Loucy (cell line): ENCODE data around the gene CDH15.
"Not testable (repeated sequence)": the region's sequence is repeated elsewhere in the genome, so short reads cannot be mapped to it uniquely, and the experiment has no call there.

ENCODE experiments used
- H2AFZ ChIP-seq: fragments of 200-600 bp; sonication (generic); 2 replicates; pipeline ENCODE4 v1.6.0; 2016; ENCODE audit warnings: antibody characterized with exemption, mild to moderate bottlenecking, low read length, moderate library complexity
- H3F3A ChIP-seq: fragments of 200-600 bp; 2 replicates; pipeline ENCODE4 v1.6.0; 2016; ENCODE audit warnings: antibody characterized with exemption, low read depth, mild to moderate bottlenecking
- H3K27me3 ChIP-seq: fragments of 200-600 bp; sonication (generic); 2 replicates; pipeline ENCODE4 v1.6.1; 2014; ENCODE audit warnings: low read length, mild to moderate bottlenecking; ENCODE audit not compliant: insufficient read depth, poor library complexity, severe bottlenecking
- H3K36me3 ChIP-seq: fragments of 200-600 bp; sonication (generic); 2 replicates; pipeline ENCODE4 v1.6.1; 2016; ENCODE audit warnings: low read length; ENCODE audit not compliant: insufficient read depth
- H3K4me1 ChIP-seq: fragments of 200-600 bp; sonication (generic); 2 replicates; pipeline ENCODE4 v1.5.1; 2014; ENCODE audit warnings: low read length, mild to moderate bottlenecking; ENCODE audit not compliant: insufficient read depth, poor library complexity, severe bottlenecking
- H3K4me2 ChIP-seq: fragments of 200-600 bp; sonication (generic); 2 replicates; pipeline ENCODE4 v1.6.0; 2014; ENCODE audit warnings: antibody characterized with exemption, low read length, low read depth, mild to moderate bottlenecking; ENCODE audit not compliant: poor library complexity, severe bottlenecking
- H3K4me3 ChIP-seq: fragments of 200-600 bp; sonication (generic); 2 replicates; pipeline ENCODE4 v1.5.1; 2014; ENCODE audit warnings: low read length, mild to moderate bottlenecking, mixed read lengths; ENCODE audit not compliant: poor library complexity, severe bottlenecking
- H3K79me2 ChIP-seq: fragments of 200-600 bp; sonication (generic); 2 replicates; pipeline ENCODE4 v1.6.1; 2014; ENCODE audit warnings: low read length; ENCODE audit not compliant: insufficient read depth
- H3K9ac ChIP-seq: fragments of 200-600 bp; sonication (generic); 2 replicates; pipeline ENCODE4 v1.6.0; 2014; ENCODE audit warnings: mild to moderate bottlenecking, low read depth, low read length, moderate library complexity; ENCODE audit not compliant: poor library complexity, severe bottlenecking
- H3K9me2 ChIP-seq: fragments of 200-600 bp; sonication (generic); replicated peaks from 2 replicates; pipeline ENCODE4 v1.6.1; 2016; ENCODE audit warnings: low read depth, low read length, mixed read lengths
- H3K9me3 ChIP-seq: fragments of 200-600 bp; sonication (generic); 2 replicates; pipeline ENCODE4 v1.6.1; 2014; ENCODE audit warnings: mild to moderate bottlenecking, antibody characterized with exemption, low read length, low read depth; ENCODE audit not compliant: insufficient read depth
- H4K20me1 ChIP-seq: fragments of 200-600 bp; sonication (generic); 2 replicates; pipeline ENCODE4 v1.6.0; 2014; ENCODE audit warnings: antibody characterized with exemption, low read length, mild to moderate bottlenecking; ENCODE audit not compliant: insufficient read depth, poor library complexity, severe bottlenecking
- EZH2phosphoT487 ChIP-seq: fragments of 200-600 bp; IDR thresholded peaks from 2 replicates; pipeline ENCODE4 v1.6.1; 2018; ENCODE audit warnings: antibody characterized with exemption, mild to moderate bottlenecking, moderate library complexity, borderline replicate concordance
- TF ChIP-seq, protein P1 (sequence below): fragments of 200-600 bp; sonication (generic); conservative IDR thresholded peaks from 2 replicates; pipeline ENCODE4 v1.5.1; 2014; ENCODE audit warnings: mild to moderate bottlenecking, antibody characterized with exemption, low read length

CDH15 gene

GRCh38 chr16:89187032-89187769, 15.7 kb downstream of the CDH15 start:
- Histone ChIP-seq H2AFZ (no peak overlapping the region), H3K79me2 (no peaks in the 10 kb centered on the region), H3F3A (no peaks in the 10 kb centered on the region), H3K9me3 (no peaks in the 10 kb centered on the region), H3K4me3 (no peak overlapping the region), H3K9ac (no peak overlapping the region), H4K20me1 (no peaks in the 10 kb centered on the region), H3K4me2 (no peak overlapping the region), H3K9me2 (no peaks in the 10 kb centered on the region), H3K4me1 (no peaks in the 10 kb centered on the region), H3K36me3 (no peaks in the 10 kb centered on the region), H3K27me3 (no peaks in the 10 kb centered on the region)
- no peak for TF ChIP-seq EZH2phosphoT487
- TF ChIP-seq, protein P1, sequence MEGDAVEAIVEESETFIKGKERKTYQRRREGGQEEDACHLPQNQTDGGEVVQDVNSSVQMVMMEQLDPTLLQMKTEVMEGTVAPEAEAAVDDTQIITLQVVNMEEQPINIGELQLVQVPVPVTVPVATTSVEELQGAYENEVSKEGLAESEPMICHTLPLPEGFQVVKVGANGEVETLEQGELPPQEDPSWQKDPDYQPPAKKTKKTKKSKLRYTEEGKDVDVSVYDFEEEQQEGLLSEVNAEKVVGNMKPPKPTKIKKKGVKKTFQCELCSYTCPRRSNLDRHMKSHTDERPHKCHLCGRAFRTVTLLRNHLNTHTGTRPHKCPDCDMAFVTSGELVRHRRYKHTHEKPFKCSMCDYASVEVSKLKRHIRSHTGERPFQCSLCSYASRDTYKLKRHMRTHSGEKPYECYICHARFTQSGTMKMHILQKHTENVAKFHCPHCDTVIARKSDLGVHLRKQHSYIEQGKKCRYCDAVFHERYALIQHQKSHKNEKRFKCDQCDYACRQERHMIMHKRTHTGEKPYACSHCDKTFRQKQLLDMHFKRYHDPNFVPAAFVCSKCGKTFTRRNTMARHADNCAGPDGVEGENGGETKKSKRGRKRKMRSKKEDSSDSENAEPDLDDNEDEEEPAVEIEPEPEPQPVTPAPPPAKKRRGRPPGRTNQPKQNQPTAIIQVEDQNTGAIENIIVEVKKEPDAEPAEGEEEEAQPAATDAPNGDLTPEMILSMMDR: no peak

- Histone ChIP-seq H3K9ac (no peak overlapping the region), H3F3A (no peaks in the 10 kb centered on the region), H3K4me3 (no peak overlapping the region), H3K27me3 (no peaks in the 10 kb centered on the region), H3K4me1 (no peaks in the 10 kb centered on the region), H3K9me3 (no peaks in the 10 kb centered on the region), H3K4me2 (no peak overlapping the region), H2AFZ (no peak overlapping the region), H3K9me2 (no peaks in the 10 kb centered on the region), H3K36me3 (no peaks in the 10 kb centered on the region), H4K20me1 (no peaks in the 10 kb centered on the region), H3K79me2 (no peaks in the 10 kb centered on the region)
- no peak for TF ChIP-seq EZH2phosphoT487
- TF ChIP-seq, protein P1: no peak
These were observed 16.3 kb downstream of the CDH15 start for GRCh38 chr16:89187770-89188392.

DNA sequence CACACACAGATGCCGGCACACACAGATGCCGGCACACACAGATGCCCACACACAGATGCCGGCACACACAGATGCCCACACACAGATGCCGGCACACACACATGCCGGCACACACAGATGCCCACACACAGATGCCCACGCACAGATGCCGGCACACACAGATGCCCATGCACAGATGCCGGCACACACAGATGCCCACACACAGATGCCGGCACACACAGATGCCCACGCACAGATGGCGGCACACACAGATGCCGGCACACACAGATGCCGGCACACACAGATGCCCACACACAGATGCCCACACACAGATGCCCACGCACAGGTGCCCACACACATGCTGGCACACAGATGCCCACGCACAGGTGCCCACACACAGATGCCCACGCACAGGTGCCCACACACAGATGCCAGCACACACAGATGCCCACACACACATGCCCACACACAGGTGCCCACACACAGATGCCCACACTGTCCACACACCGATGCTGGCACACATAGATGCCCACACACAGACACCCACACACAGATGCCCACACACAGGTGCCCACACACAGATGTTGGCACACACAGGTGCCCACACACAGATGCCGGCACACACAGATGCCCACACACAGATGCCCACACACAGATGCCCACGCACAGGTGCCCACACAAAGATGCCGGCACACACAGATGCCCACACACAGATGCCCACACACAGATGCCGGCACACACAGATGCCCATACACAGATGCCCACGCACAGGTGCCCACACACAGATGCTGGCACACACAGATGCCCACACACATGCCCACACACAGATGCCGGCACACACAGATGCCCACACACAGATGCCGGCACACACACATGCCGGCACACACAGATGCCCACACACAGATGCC, 17.2 kb downstream of the CDH15 start:
- not testable (repeated sequence) for H3K4me1 ChIP-seq, H3K9ac ChIP-seq, H4K20me1 ChIP-seq, H3K9me3 ChIP-seq, H3K9me2 ChIP-seq, H3K4me3 ChIP-seq, H3K4me2 ChIP-seq, H3K79me2 ChIP-seq, H3K27me3 ChIP-seq, H2AFZ ChIP-seq, H3F3A ChIP-seq, H3K36me3 ChIP-seq
